NCI-H2107 treated with DMSO at 0.1 percent for 48 hours (cell line): ENCODE measurements around the gene GOT1.
A peak's percentile ranks its signal among the peaks of the same experiment; 100 is the strongest.

Source experiments
- DNase-seq: peaks from one replicate; lab custom pipeline; 2025; ENCODE audit not compliant: unreplicated experiment; lab: John Stamatoyannopoulos, UW

Gene GOT1

DNA sequence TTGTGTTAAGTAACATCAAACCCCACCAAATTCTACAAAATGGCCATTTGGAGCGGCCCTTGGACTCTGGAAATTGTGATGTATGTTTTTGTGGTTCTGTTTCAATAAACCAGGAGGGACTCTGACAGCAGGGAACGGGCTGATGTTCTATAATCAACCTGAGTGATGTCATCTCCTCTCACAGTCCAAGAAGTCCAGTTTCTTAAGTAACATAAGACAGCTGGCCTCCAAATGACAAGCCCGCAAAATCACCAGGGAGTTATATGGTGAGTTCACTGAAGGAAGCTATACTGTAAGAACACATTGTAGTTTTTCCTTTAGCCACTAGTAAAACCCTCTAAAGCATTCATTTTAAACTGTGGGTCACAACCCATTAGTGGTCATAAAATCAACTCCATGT is 34.0 kb downstream of the GOT1 start:
- DNase-seq: no peak

- peak; percentile 79 for DNase-seq
Measured at GRCh38 chr10:99395750-99396445, 34.5 kb downstream of the GOT1 start.

DNA sequence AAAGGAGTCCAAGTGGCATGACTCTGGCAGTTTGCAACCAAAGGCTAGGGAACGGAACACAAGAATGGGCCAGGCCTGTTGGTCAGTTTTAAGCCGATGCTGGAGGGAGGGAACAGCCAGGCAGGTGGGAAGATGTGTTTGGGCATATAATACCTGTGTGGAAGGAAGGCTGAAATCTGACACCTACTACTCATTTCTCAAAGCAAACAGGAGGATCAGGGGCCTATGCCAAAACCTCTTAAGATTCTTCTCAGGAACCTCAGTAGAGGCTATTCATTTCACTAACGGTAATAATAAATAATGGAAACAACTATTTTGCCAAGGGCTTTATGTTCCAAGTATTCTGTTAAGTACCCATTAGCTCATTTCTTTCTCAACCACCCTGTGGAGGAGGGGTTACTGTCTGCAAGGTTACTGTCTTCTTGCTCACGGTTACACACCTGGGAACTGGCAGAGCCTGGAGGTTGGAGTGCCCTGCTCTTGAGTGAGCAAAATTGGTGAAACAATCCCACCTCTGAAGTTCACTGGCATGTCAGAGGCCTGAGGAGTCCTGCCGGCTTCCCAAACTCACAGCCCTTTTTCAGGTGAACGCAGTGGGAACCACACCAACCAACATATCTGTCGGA is 35.5 kb downstream of the GOT1 start:
- peak; percentile 58 for DNase-seq

DNA sequence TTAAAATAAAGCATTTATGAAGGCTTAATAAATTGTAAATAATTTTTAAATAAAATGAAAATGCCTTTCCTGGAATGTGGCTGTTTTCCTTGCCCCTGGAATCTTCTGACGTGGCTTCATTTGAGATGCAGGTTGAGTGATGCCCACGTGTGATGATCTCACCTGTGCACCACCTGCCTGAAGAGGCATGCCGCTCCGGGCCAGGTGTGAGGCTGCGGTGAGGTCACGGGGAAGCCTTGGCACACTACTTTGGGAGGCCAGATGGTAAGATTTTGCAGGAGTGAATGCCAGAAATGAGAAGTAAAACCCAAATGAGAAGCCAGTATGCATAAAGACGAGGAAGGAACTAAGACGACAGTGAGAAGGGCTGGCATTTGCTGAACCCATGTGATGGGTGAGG is 36.2 kb downstream of the GOT1 start:
- DNase-seq: peak; percentile 26

DNA sequence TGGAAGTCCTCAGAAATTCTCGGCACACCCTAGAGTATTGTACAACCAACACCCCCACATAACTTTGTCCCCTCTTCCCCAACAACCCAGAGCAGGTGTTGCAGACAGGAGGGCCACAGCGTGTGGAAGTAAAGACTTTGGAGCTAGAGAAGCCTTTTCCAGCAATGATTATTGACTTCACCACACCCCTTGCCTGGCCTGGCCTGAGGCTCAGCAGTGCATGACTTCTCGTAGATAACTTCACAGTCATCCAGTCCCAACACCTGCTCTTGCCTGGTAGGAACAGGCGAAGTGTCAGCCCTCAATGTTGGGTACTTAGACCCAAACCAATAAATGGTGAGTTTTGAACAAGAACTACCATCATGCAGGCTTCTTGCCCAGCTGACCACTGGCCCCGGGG is 36.7 kb downstream of the GOT1 start:
- DNase-seq: no peak

DNA sequence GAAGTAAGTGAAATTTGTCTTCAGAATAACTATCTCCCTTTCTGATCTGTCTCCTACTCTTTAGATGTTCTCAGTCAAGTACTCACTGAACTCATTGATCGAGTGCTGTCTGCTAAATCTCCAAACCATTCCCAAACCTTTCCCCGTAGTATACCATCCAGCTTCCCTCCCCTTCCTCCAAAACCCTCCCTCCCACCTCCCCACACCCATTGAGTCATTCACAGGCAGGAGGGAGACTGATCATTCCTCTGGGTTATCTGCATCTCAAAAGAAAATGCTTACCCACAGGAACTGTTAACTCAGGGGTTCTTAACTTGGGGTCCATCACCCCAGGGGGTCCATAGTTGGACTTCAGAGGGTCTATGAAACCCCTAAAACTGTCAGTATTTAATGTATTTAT is 37.4 kb downstream of the GOT1 start:
- no peak for DNase-seq

- no peak for DNase-seq
Measured at GRCh38 chr10:99391346-99391745, 39.1 kb downstream of the GOT1 start.

- no peak for DNase-seq
Measured at GRCh38 chr10:99389729-99390480, 40.5 kb downstream of the GOT1 start.

- DNase-seq: no peak
Measured at GRCh38 chr10:99387541-99387940, 42.9 kb downstream of the GOT1 start.

- no peak for DNase-seq
Measured at GRCh38 chr10:99387071-99387470, 43.4 kb downstream of the GOT1 start.

DNA sequence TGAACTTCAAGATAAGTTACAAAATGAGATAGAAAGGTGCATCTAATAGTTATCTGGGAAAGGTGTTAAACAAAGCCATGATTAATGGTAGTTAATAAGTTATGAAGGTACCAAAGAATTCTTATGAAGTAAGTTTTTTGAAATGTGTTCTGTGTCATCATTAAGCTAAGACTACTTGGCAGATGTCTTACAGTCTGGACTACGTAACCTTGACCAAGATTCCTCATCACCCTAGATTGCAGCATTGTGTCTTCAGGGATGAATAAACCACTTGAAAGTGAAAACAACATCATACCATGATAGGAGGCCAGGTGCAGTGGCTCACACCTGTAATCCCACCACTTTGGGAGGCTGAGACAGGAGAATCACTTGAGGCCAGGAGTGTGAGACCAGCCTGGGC is 48.2 kb downstream of the GOT1 start:
- DNase-seq: no peak

- no peak for DNase-seq
Measured at GRCh38 chr10:99375426-99375825, 55.0 kb downstream of the GOT1 start.

GRCh38 chr10:99374972-99375371 is 55.5 kb downstream of the GOT1 start:
- no peak for DNase-seq

DNA sequence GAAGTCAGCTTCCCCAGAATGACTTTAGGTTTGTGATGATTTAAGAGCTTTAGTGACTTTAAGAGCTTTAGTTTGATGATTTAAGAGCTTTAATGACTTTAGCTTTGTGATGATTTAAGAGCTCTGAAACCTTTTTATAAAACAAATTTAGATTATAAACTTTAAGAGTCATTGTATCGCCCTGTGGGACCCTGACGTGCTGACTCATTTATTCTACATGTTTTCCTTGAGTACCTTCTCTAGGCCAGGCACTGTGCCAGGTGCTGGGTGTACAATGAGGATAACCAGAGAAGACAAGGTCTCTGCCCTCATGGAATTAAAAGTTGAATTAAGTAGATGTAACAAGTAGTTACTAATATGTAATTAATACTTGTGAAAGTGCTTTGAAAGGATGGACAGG is 55.9 kb downstream of the GOT1 start:
- no peak for DNase-seq

GRCh38 chr10:99372546-99373271 is 57.7 kb downstream of the GOT1 start:
- DNase-seq: no peak

- peak; percentile 7 for DNase-seq
Measured at GRCh38 chr10:99370993-99371392, 59.4 kb downstream of the GOT1 start.

DNA sequence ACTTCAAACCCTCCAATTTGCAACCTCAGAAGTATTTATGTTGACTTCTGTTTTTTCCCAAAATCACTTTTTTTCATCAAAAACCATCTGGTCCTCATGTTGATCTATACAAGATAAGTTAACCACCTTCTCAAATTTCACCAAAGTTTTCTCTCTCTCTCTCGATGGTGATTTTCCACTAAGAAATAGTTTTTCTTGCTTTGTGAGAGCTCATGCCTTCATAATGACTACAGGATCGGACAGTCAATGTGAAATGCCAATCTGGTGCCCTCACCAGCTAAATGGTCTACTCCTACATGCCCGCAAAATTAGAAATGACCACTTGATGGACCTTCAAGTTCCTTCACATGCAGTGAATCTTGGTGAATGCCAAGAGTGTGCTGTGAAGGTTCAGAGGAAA is 60.9 kb downstream of the GOT1 start:
- no peak for DNase-seq

- DNase-seq: no peak
Measured at GRCh38 chr10:99369126-99369525, 61.3 kb downstream of the GOT1 start.

- DNase-seq: no peak
Measured at GRCh38 chr10:99368646-99369045, 61.8 kb downstream of the GOT1 start.

DNA sequence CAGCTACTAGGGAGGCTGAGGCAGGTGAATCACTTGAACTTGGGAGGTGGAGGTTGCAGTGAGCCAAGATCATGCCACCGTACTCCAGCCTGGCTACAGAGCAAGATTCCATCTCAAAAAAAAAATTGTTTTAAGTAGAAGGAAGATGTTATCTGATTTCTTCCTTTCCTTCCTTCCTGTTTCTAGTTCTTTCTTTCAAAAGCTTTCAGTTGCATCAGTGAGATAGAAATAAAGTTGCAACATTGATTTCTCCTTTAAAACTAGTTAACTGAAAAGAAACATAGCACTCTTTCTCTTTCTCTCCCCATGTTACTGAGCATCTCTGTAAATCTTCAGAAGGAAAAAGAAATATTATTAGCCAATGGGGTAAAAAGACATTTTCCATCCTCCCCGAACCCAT is 63.8 kb downstream of the GOT1 start:
- DNase-seq: no peak

GRCh38 chr10:99365736-99366135 is 64.7 kb downstream of the GOT1 start:
- no peak for DNase-seq

DNA sequence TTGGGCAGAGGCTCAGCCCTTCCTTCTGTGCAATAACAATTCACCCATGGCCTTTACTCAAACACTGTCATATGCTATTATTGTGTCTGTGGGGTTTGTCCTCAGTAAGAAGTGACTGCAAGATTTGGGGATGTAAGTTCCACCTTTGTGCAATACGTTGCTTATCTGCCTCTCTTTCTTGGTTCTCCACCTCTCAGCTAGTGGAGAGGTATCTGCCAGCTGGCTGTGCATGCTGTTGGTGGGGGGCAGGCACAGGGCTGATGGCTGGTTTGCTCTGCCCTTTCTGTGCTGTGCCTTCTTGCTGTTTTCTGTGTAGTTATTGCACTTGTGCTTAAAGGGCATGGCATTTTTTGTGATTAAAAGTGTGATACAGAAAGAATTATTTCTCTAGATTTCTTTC is 65.1 kb downstream of the GOT1 start:
- no peak for DNase-seq
